ENCODE results near the gene FRS2.
A peak's percentile ranks its signal among the peaks of the same experiment; 100 is the strongest.

The FRS2 gene

DNA sequence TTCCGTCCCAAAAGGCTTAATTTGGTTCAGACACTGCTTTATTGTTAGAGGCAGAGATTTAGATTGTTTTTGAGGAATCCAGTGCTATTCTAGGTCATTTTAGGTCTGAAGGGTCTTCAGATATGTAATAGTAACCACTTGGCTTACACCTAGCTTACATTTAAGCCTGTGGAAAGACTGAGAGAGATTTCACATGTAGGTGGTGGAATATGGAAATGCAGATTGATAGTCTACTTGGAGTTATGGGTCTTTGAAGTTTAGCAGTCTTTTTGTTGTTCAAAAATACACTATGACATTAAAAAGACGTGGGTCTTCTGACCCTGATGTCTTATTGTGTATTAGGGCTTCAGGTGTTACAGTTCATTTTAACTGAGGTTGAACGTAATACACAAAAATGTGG is 63.7 kb downstream of the FRS2 start:
- Histone ChIP-seq H3K9ac (ENCODE audit: low read depth, low read length) (no peak overlapping the region), H3K27ac (ENCODE audit: low read depth, low read length) (peak overlapping the region; percentile 78)

DNA sequence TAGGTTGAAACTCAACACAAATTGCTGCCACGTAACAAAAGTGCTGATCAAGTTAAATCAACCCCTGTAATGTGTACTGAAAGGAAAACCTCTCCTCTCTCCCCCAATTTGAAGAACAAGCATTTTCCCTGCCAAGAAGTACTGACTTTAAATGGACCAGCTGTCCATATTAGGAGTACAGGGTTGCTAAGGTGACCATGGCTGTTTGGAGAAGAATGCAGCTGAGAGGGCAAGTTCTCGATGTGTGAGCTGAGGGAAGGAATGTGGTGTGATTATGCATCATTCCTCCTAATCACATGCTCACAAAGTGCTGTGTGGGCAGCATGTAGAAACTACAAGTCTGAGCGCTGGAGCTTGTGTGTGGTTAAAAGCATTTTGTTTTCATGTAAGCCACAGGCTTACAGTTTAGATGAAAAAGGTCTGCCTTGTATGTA is 64.2 kb downstream of the FRS2 start:
- Histone ChIP-seq H3K4me3 (ENCODE audit: low read depth, low read length) (no peak overlapping the region), H3K9ac (ENCODE audit: low read depth, low read length) (peak overlapping the region; percentile 5; the same call in 1 of the 2 replicates), H3K27ac (ENCODE audit: low read depth, low read length) (peak overlapping the region; percentile 78), H3K4me1 (ENCODE audit: control insufficient read depth, insufficient read depth, low read length) (peaks cover 17% of the 10 kb centered on the region), H3K9me3 (ENCODE audit: control insufficient read depth, insufficient read depth, low read length) (no peaks in the 10 kb centered on the region), H3K36me3 (ENCODE audit: control insufficient read depth, insufficient read depth, low read length) (peaks cover 11% of the 10 kb centered on the region; the same call in 1 of the 2 replicates), H3K27me3 (ENCODE audit: control insufficient read depth, insufficient read depth, low read length) (no peaks in the 10 kb centered on the region)

More for the DNA sequence above, 63.7 kb downstream of the FRS2 start:
- Histone ChIP-seq H3K4me1 (ENCODE audit: control insufficient read depth, insufficient read depth, low read length) (peaks cover 17% of the 10 kb centered on the region), H3K27me3 (ENCODE audit: control insufficient read depth, insufficient read depth, low read length) (no peaks in the 10 kb centered on the region), H3K4me3 (ENCODE audit: low read depth, low read length) (no peak overlapping the region), H3K36me3 (ENCODE audit: control insufficient read depth, insufficient read depth, low read length) (peaks cover 11% of the 10 kb centered on the region; the same call in 1 of the 2 replicates), H3K9me3 (ENCODE audit: control insufficient read depth, insufficient read depth, low read length) (no peaks in the 10 kb centered on the region)

DNA sequence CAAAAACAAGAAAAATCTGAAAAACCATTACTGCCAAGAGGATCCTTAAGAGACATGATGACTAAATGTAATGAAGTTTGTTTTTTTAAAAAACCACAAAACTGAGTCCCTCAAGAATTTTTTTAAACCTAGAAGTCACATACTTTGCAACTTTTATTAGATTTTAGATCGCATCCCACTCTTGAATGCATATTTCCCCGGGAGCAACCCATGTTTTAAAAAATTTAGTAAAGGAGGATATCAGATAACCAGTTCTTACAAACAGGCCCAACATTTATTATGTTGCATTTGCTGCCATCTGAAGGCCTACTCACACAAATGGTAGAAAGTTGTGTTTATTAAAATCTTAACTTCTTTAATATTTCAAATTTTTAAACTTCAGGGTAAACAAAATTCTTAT is 70.8 kb downstream of the FRS2 start:
- no peak overlapping the region for H3K9ac ChIP-seq (ENCODE audit: low read depth, low read length)
- no peaks in the 10 kb centered on the region for H3K27me3 ChIP-seq (ENCODE audit: control insufficient read depth, insufficient read depth, low read length)
- no peaks in the 10 kb centered on the region for H3K4me1 ChIP-seq (ENCODE audit: control insufficient read depth, insufficient read depth, low read length)
- H3K9me3 ChIP-seq (ENCODE audit: control insufficient read depth, insufficient read depth, low read length): no peaks in the 10 kb centered on the region
- no peak overlapping the region for H3K4me3 ChIP-seq (ENCODE audit: low read depth, low read length)
- H3K36me3 ChIP-seq (ENCODE audit: control insufficient read depth, insufficient read depth, low read length): no peaks in the 10 kb centered on the region
- H3K27ac ChIP-seq (ENCODE audit: low read depth, low read length): no peak overlapping the region

DNA sequence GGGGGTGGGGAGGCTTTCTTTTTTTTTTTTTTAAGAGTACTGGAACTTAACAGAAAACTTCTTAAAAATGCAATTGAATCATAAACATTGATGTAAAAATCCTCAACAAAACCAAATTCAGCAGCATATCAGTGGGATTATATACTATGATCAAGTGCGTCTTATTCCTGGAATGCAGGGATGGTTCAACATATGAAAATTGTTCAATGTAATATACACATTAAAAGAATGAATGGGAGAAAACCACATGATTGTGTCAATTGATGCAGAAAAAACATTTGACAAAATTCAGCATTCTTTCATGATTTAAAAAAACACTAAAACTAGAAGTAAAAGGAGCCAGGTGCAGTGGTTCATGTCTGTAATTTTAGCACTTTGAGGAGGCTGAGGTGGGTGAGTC is 73.9 kb downstream of the FRS2 start:
- no peaks in the 10 kb centered on the region for H3K27me3 ChIP-seq (ENCODE audit: control insufficient read depth, insufficient read depth, low read length)
- H3K9me3 ChIP-seq (ENCODE audit: control insufficient read depth, insufficient read depth, low read length): no peaks in the 10 kb centered on the region
- H3K4me1 ChIP-seq (ENCODE audit: control insufficient read depth, insufficient read depth, low read length): no peaks in the 10 kb centered on the region
- H3K9ac ChIP-seq (ENCODE audit: low read depth, low read length): no peak overlapping the region
- H3K36me3 ChIP-seq (ENCODE audit: control insufficient read depth, insufficient read depth, low read length): no peaks in the 10 kb centered on the region
- H3K27ac ChIP-seq (ENCODE audit: low read depth, low read length): no peak overlapping the region
- no peak overlapping the region for H3K4me3 ChIP-seq (ENCODE audit: low read depth, low read length)

DNA sequence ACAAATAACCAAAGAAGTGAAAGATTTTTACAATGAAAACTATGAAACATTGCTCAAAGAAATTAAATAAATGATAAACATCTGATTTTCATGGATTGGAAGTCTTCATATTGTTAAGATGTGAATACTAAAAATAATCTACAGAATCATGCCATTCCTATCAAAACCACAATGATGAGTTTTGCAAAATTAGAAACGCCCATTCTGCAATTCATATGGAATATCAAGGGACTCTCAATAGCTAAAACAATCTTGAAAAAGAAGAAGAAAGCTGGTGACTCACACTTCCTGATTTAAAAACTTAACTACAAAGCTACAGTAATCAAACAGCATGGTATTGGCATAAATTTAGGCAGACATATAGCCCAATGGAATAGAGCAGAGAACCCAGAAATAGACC is 74.9 kb downstream of the FRS2 start:
- Histone ChIP-seq H3K27ac (ENCODE audit: low read depth, low read length) (no peak overlapping the region), H3K9me3 (ENCODE audit: control insufficient read depth, insufficient read depth, low read length) (no peaks in the 10 kb centered on the region), H3K36me3 (ENCODE audit: control insufficient read depth, insufficient read depth, low read length) (0 out of 2 replicates have a peak, but pooled peaks cover 4% of the 10 kb centered on the region), H3K4me3 (ENCODE audit: low read depth, low read length) (no peak overlapping the region), H3K27me3 (ENCODE audit: control insufficient read depth, insufficient read depth, low read length) (no peaks in the 10 kb centered on the region), H3K9ac (ENCODE audit: low read depth, low read length) (no peak overlapping the region), H3K4me1 (ENCODE audit: control insufficient read depth, insufficient read depth, low read length) (0 out of 2 replicates have a peak, but pooled peaks cover 4% of the 10 kb centered on the region)

DNA sequence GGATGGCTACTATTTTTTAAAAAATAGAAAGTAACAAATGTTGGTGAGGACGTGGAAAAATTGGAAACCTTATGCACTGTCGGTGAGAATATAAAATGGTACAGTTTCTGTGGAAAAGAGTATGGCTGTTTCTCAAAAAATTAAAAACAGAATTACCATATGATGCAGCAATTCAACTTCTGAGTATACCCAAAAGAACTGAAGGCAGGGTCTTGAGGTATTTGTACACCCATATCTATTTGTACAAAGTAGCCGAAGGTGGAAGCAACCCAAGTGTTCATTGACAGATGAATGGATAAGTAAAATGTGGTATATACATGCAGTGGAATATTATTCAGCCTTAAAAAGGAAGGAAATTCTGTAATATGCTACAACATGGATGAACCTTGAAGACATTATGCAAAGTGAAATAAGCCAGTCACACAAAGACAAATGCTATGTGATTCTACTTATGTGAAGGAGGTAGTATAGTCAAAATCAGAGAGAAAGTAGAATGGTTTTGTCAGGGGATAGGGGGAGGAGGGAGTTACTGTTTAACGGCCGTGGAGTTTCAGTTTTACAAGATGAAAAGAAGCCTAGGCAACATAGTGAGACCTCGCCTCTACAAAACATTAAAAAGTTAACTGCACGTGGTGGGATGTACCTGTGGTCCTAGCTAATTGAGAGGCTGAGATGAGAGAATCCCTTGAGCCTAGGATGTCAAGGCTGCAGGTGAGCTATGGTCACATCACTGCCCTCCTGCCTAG is 76.7 kb downstream of the FRS2 start:
- Histone ChIP-seq H3K27ac (ENCODE audit: low read depth, low read length) (no peak overlapping the region), H3K27me3 (ENCODE audit: control insufficient read depth, insufficient read depth, low read length) (no peaks in the 10 kb centered on the region), H3K4me1 (ENCODE audit: control insufficient read depth, insufficient read depth, low read length) (0 out of 2 replicates have a peak, but pooled peaks cover 4% of the 10 kb centered on the region)

DNA sequence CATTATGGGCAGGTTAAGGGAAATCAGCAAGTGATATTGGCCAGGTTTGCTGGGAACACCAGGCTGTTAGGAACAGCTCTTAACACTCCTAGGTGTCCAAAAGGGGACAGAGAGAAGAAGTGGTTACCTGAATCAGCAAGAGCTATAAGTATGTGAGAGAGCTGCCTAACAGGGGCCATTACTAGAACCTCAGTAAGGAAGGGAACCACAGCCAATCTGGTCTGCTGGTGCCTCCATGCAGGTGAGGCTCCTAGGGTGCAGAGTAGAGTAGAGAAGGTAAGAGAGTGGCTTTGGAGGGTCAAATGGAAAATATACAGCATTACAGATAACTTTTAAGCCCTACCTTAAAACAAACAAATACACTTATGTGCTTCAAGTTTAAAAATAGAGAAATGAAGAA is 78.5 kb downstream of the FRS2 start:
- Histone ChIP-seq H3K4me3 (ENCODE audit: low read depth, low read length) (no peak overlapping the region), H3K9me3 (ENCODE audit: control insufficient read depth, insufficient read depth, low read length) (no peaks in the 10 kb centered on the region), H3K9ac (ENCODE audit: low read depth, low read length) (no peak overlapping the region), H3K27me3 (ENCODE audit: control insufficient read depth, insufficient read depth, low read length) (no peaks in the 10 kb centered on the region), H3K27ac (ENCODE audit: low read depth, low read length) (no peak overlapping the region), H3K36me3 (ENCODE audit: control insufficient read depth, insufficient read depth, low read length) (0 out of 2 replicates have a peak, but pooled peaks cover 4% of the 10 kb centered on the region), H3K4me1 (ENCODE audit: control insufficient read depth, insufficient read depth, low read length) (0 out of 2 replicates have a peak, but pooled peaks cover 4% of the 10 kb centered on the region)

More for the DNA sequence above, 76.7 kb downstream of the FRS2 start:
- Histone ChIP-seq H3K9ac (ENCODE audit: low read depth, low read length) (no peak overlapping the region), H3K4me3 (ENCODE audit: low read depth, low read length) (no peak overlapping the region), H3K9me3 (ENCODE audit: control insufficient read depth, insufficient read depth, low read length) (no peaks in the 10 kb centered on the region), H3K36me3 (ENCODE audit: control insufficient read depth, insufficient read depth, low read length) (0 out of 2 replicates have a peak, but pooled peaks cover 4% of the 10 kb centered on the region)

DNA sequence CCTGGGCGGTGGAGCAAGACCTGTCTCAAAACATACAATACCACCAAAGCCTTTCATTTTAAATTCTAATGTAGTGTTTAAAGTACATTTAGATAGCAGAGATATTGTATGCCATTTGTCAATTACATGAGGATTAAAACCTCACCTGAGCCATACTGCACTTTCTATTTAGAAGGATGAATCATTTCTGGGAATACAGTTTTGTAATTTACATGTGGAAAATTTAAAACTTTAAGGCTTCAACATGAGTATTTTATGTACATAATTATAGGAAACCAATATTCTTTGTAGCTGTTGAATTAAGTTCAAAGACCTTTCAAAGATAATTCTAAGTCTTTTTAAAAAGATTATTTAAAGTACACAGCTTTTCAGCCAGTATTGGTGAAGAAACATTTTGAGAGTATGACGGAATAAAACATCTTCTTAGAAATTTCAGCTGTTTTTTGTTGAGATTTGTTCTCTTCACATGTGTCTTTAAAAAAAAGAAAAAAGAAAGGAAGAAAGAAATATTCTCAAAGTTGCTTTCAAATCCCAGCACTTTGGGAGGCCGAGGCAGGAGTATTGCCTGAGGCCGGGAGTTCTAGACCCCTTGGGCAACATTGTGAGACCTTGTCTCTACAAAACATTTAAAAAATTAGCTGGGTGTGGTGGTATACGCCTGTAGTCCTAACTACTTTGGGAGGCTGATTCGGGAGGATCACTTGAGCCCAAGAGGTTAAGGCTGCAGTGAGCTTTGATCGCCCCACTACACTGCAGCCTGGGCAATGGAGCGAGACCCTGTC is 80.6 kb downstream of the FRS2 start:
- Histone ChIP-seq H3K9me3 (ENCODE audit: control insufficient read depth, insufficient read depth, low read length) (no peaks in the 10 kb centered on the region), H3K9ac (ENCODE audit: low read depth, low read length) (no peak overlapping the region), H3K36me3 (ENCODE audit: control insufficient read depth, insufficient read depth, low read length) (0 out of 2 replicates have a peak, but pooled peaks cover 4% of the 10 kb centered on the region), H3K4me1 (ENCODE audit: control insufficient read depth, insufficient read depth, low read length) (0 out of 2 replicates have a peak, but pooled peaks cover 4% of the 10 kb centered on the region), H3K4me3 (ENCODE audit: low read depth, low read length) (no peak overlapping the region), H3K27ac (ENCODE audit: low read depth, low read length) (no peak overlapping the region), H3K27me3 (ENCODE audit: control insufficient read depth, insufficient read depth, low read length) (no peaks in the 10 kb centered on the region)

DNA sequence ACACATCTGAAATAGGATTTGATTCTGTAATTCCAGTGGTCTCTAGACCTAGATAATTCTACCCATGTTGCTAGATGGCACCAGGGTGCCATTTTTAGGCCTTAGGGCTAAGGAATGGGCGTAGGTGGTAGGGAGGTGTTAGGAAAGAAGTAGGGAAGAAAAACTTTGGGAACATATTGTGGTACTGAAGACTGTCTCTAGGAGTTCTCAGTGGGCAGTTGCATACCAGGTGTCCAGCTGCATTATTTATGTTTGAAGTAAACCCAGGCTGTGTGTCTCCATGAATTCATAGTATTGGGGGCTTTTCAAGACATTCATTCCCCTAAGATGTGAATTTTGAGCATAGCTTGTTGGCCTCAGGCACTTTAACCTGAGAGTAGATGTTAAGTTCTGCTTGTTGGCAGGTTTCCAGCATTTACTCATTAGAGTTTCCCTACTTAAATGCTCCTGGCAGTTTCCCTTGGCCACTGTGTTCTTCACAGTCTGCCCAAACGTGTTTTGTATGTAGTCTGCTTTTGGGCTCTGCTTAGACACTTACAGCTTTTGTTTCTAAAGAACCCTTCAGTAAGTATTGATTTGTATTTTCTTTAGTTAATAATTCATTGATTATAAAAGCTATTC is 83.5 kb downstream of the FRS2 start:
- Histone ChIP-seq H3K27me3 (ENCODE audit: control insufficient read depth, insufficient read depth, low read length) (no peaks in the 10 kb centered on the region), H3K36me3 (ENCODE audit: control insufficient read depth, insufficient read depth, low read length) (0 out of 2 replicates have a peak, but pooled peaks cover 4% of the 10 kb centered on the region), H3K9ac (ENCODE audit: low read depth, low read length) (no peak overlapping the region), H3K4me3 (ENCODE audit: low read depth, low read length) (no peak overlapping the region), H3K27ac (ENCODE audit: low read depth, low read length) (no peak overlapping the region), H3K9me3 (ENCODE audit: control insufficient read depth, insufficient read depth, low read length) (no peaks in the 10 kb centered on the region), H3K4me1 (ENCODE audit: control insufficient read depth, insufficient read depth, low read length) (0 out of 2 replicates have a peak, but pooled peaks cover 4% of the 10 kb centered on the region)

DNA sequence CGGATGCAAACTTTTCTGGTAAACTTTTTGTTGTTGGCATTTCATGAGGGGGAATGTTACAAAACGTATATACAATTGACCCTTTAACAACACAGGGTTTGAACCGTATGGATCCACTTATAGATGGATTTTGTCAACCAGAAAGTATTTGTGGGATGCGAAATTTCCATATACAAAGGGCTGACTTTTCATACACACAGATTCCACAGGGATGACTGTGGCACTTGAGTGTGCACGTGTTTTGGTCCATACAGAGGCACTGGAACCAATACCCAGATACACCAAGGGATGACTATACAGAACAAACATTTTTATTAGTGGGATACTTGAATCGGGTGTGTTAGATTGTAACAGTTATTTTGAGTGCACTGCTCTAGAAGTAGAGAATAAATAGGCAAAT is 85.3 kb downstream of the FRS2 start:
- H3K4me1 ChIP-seq (ENCODE audit: control insufficient read depth, insufficient read depth, low read length): no peaks in the 10 kb centered on the region
- H3K27me3 ChIP-seq (ENCODE audit: control insufficient read depth, insufficient read depth, low read length): no peaks in the 10 kb centered on the region
- H3K9ac ChIP-seq (ENCODE audit: low read depth, low read length): no peak overlapping the region
- H3K36me3 ChIP-seq (ENCODE audit: control insufficient read depth, insufficient read depth, low read length): no peaks in the 10 kb centered on the region
- no peak overlapping the region for H3K4me3 ChIP-seq (ENCODE audit: low read depth, low read length)
- H3K9me3 ChIP-seq (ENCODE audit: control insufficient read depth, insufficient read depth, low read length): no peaks in the 10 kb centered on the region
- H3K27ac ChIP-seq (ENCODE audit: low read depth, low read length): no peak overlapping the region

Measured in HUES48 (cell line).